SK-N-SH (cell line): ENCODE measurements around the gene NXNL1. TPM values are rescaled to one million over a fixed set of nuclear protein-coding genes. Genes with fewer than 3 reads are reported as not detected.

ENCODE experiments used
- CTCF ChIA-PET: fragments of 300-600, 350-600 bp; formaldehyde crosslinking; extraction: SDS; loops from one replicate; lab custom pipeline; 2021; lab: Yijun Ruan, JAX
- POLR2A ChIA-PET: fragments of 350-600 bp; sonication (Branson Sonifier 250); formaldehyde crosslinking; extraction: SDS; loops from one replicate; lab custom pipeline; 2020; ENCODE audit warnings: antibody characterized with exemption, inconsistent platforms; lab: Yijun Ruan, JAX
- DNase-seq: peaks from one replicate; pipeline ENCODE4 v3.0.0; 2012
- H2AFZ ChIP-seq: fragments of 200-600 bp; sonication (generic); 2 replicates; pipeline ENCODE4 v1.8.1; 2016; ENCODE audit warnings: antibody characterized with exemption, mild to moderate bottlenecking, low read depth
- H3F3A ChIP-seq: fragments of 200-600 bp; sonication (generic); replicated peaks from 2 replicates; pipeline ENCODE3; 2016; ENCODE audit warnings: antibody characterized with exemption, mild to moderate bottlenecking; ENCODE audit not compliant: insufficient read depth
- H3K27ac ChIP-seq, 2 experiments: fragments of 200-500 bp in 1 of 2; fragments of 200-600 bp in 1 of 2; sonication (Bioruptor generic) in 1 of 2; sonication (generic), shearing (Covaris generic) in 1 of 2; 2 replicates each; pipeline versions ENCODE4 v1.5.1 to v1.6.1; 2014 to 2016; ENCODE audit warnings: low read depth in 2 of 2, inconsistent platforms in 1 of 2, low read length in 1 of 2, mild to moderate bottlenecking in 1 of 2, mixed read lengths in 1 of 2
- H3K27me3 ChIP-seq: fragments of 200-600 bp; sonication (generic), shearing (Covaris generic); 2 replicates; pipeline ENCODE4 v1.6.1; 2016; ENCODE audit warnings: mixed run types; ENCODE audit not compliant: insufficient read depth
- H3K36me3 ChIP-seq, 2 experiments: fragments of 200-500 bp in 1 of 2; fragments of 200-600 bp in 1 of 2; sonication (Bioruptor generic) in 1 of 2; sonication (generic) in 1 of 2; replicated peaks in 1 of 2; 2 replicates each; pipeline versions ENCODE3 to v1.5.1; 2014 to 2016; ENCODE audit warnings: low read length in 1 of 2, mild to moderate bottlenecking in 1 of 2; ENCODE audit not compliant: insufficient read depth in 2 of 2, control insufficient read depth in 1 of 2
- H3K4me1 ChIP-seq, 2 experiments: fragments of 200-500 bp in 1 of 2; fragments of 200-600 bp in 1 of 2; sonication (Bioruptor generic) in 1 of 2; sonication (generic), shearing (Covaris generic) in 1 of 2; 2 replicates each; pipeline versions ENCODE4 v1.5.1 to v1.6.1; 2014 to 2016; ENCODE audit warnings: low read depth in 1 of 2, low read length in 1 of 2, mixed run types in 1 of 2; ENCODE audit not compliant: insufficient read depth in 2 of 2, control insufficient read depth in 1 of 2
- H3K4me2 ChIP-seq: fragments of 200-600 bp; sonication (generic), shearing (Covaris generic); 2 replicates; pipeline ENCODE4 v1.6.1; 2017; ENCODE audit warnings: mixed run types
- H3K4me3 ChIP-seq, 2 experiments: fragments of 200-500 bp in 1 of 2; fragments of 200-600 bp in 1 of 2; sonication (Bioruptor generic) in 1 of 2; sonication (generic), shearing (Covaris generic) in 1 of 2; 2 replicates each; pipeline versions ENCODE4 v1.5.1 to v1.8.1; 2014 to 2016; ENCODE audit warnings: low read depth in 2 of 2, inconsistent platforms in 1 of 2, low read length in 1 of 2, mild to moderate bottlenecking in 1 of 2, mixed read lengths in 1 of 2, moderate library complexity in 1 of 2
- H3K79me2 ChIP-seq: fragments of 200-600 bp; sonication (generic); 2 replicates; pipeline ENCODE4 v1.8.1; 2017; ENCODE audit warnings: mild to moderate bottlenecking; ENCODE audit not compliant: insufficient read depth
- H3K9ac ChIP-seq: fragments of 200-600 bp; sonication (generic); 2 replicates; pipeline ENCODE4 v1.6.1; 2017; ENCODE audit warnings: mixed run types
- H3K9me2 ChIP-seq: fragments of 200-600 bp; sonication (generic); 2 replicates; pipeline ENCODE4 v1.6.1; 2017; ENCODE audit warnings: mixed run types
- H3K9me3 ChIP-seq: fragments of 200-600 bp; sonication (generic); 2 replicates; pipeline ENCODE4 v1.6.1; 2017; ENCODE audit warnings: mixed run types, mild to moderate bottlenecking, moderate library complexity
- H4K20me1 ChIP-seq: fragments of 200-600 bp; sonication (generic); 2 replicates; pipeline ENCODE4 v1.6.1; 2017; ENCODE audit warnings: mild to moderate bottlenecking, mixed run types; ENCODE audit not compliant: insufficient read depth
- CHD2 ChIP-seq: fragments of 150-350 bp; IDR thresholded peaks from 2 replicates; pipeline ENCODE4 v1.6.1; 2018; ENCODE audit warnings: low read length; ENCODE audit not compliant: partially characterized antibody
- ELF1 ChIP-seq: IDR thresholded peaks from 2 replicates; pipeline ENCODE4 v1.4.0; 2012
- FOSL2 ChIP-seq: IDR thresholded peaks from 2 replicates; pipeline ENCODE4 v1.4.0; 2012; ENCODE audit warnings: low read depth, mild to moderate bottlenecking, moderate library complexity, borderline replicate concordance
- FOXJ3 ChIP-seq: sonication (generic); formaldehyde crosslinking; IDR thresholded peaks from 2 replicates; pipeline ENCODE4 v1.5.1; 2020; ENCODE audit warnings: mild to moderate bottlenecking, missing genetic modification reagents
- GATA2 ChIP-seq: sonication (generic); formaldehyde crosslinking; IDR thresholded peaks from 2 replicates; pipeline ENCODE4 v1.5.0; 2020; ENCODE audit warnings: mild to moderate bottlenecking, missing genetic modification reagents
- MEF2A ChIP-seq: IDR thresholded peaks from 2 replicates; pipeline ENCODE4 v1.4.0; 2012; ENCODE audit warnings: low read depth, borderline replicate concordance
- POLR2AphosphoS5 ChIP-seq: IDR thresholded peaks from 2 replicates; pipeline ENCODE4 v1.6.1; 2012; ENCODE audit warnings: low read depth, low read length
- RAD21 ChIP-seq: IDR thresholded peaks from 2 replicates; pipeline ENCODE4 v1.6.1; 2012; ENCODE audit warnings: mild to moderate bottlenecking, low read length
- RCOR1 ChIP-seq: fragments of 150-350 bp; IDR thresholded peaks from 2 replicates; pipeline ENCODE4 v1.6.1; 2017; ENCODE audit warnings: antibody characterized with exemption, low read length
- RFX5 ChIP-seq: IDR thresholded peaks from 2 replicates; pipeline ENCODE4 v1.6.1; 2012; ENCODE audit warnings: mild to moderate bottlenecking, improper control_type of control experiment, low read length
- RXRA ChIP-seq: IDR thresholded peaks from 2 replicates; pipeline ENCODE4 v1.4.0; 2012; ENCODE audit warnings: low read depth, mild to moderate bottlenecking, borderline replicate concordance
- SIN3A ChIP-seq: IDR thresholded peaks from 2 replicates; pipeline ENCODE4 v1.6.1; 2012; ENCODE audit warnings: low read depth, mild to moderate bottlenecking, low read length, moderate library complexity, borderline replicate concordance
- SMC3 ChIP-seq: IDR thresholded peaks from 2 replicates; pipeline ENCODE4 v1.6.1; 2012; ENCODE audit warnings: low read depth, low read length, improper control_type of control experiment
- TCF12 ChIP-seq: IDR thresholded peaks from 2 replicates; pipeline ENCODE4 v1.4.0; 2012
- ZBTB33 ChIP-seq: IDR thresholded peaks from 2 replicates; pipeline ENCODE4 v1.4.0; 2012; ENCODE audit warnings: low read depth, borderline replicate concordance
- WGBS: methylation state at CpG from one replicate; pipeline ENCODE4 v1.1.6; 2017; ENCODE audit warnings: low lambda C conversion rate; 5-methylcytosine and 5-hydroxymethylcytosine counted together
- polyA plus RNA-seq, 3 experiments: library from polyadenylated mRNA; depleted of rRNA; stranded (reverse); fragments of >200 nt; gene quantifications; 2 replicates each; pipeline ENCODE4 v1.2.3, GENCODE V29; 2012

NXNL1 gene
- polyA plus RNA-seq, 1 of the 3 experiments (the other 2 are of a cell fraction), result not detected

GRCh38 chr19:17431417-17431816, 29.3 kb downstream of the NXNL1 start:
- DNase-seq, result no peak
- Histone ChIP-seq H3K4me1 (no peaks in the 10 kb centered on the region), H2AFZ (no peak overlapping the region), H3K4me2 (no peak overlapping the region), H3K36me3 (no peaks in the 10 kb centered on the region), H3K4me3 (no peak overlapping the region), H3K27ac (no peak overlapping the region), H3F3A (no peaks in the 10 kb centered on the region), H4K20me1 (no peaks in the 10 kb centered on the region), H3K27me3 (no peaks in the 10 kb centered on the region), H3K9ac (no peak overlapping the region), H3K79me2 (no peaks in the 10 kb centered on the region), H3K9me2 (no peaks in the 10 kb centered on the region), H3K9me3 (no peaks in the 10 kb centered on the region)
- WGBS, result 85% methylated on average over 7 of the region's 7 CpGs
- CTCF ChIA-PET, result interaction anchor here (1.0 to 1.9 kb wide), 3 partner anchors 10 to 142 kb away, joined by 3 to 4 read pairs (median 4); no protein-coding TSS in a partner anchor
- POLR2A ChIA-PET, result no interaction called here
- TF ChIP-seq RFX5 (no peak), RAD21 (no peak), SMC3 (no peak), MEF2A (no peak), POLR2AphosphoS5 (no peak), FOSL2 (no peak), RXRA (no peak), SIN3A (no peak), ZBTB33 (no peak)

GRCh38 chr19:17429641-17430113, 31.0 kb downstream of the NXNL1 start:
- H3K27ac ChIP-seq, result no peak overlapping the region
- H3K4me1 ChIP-seq, result no peaks in the 10 kb centered on the region; a peak in 1 of 4 replicates
- ChIA-PET CTCF (interaction anchor here (1.0 to 2.9 kb wide), 4 partner anchors 10 to 44 kb away, joined by 3 to 11 read pairs (median 4); partner anchors contain the start of gene MVB12A), POLR2A (no interaction called here)
- no peak overlapping the region for H3K4me2 ChIP-seq
- H3K36me3 ChIP-seq, result no peaks in the 10 kb centered on the region
- H4K20me1 ChIP-seq, result no peaks in the 10 kb centered on the region
- 87% methylated on average over 11 of the region's 17 CpGs for WGBS
- no peak overlapping the region for H3K9ac ChIP-seq
- peaks cover 4% of the 10 kb centered on the region for H3F3A ChIP-seq
- H2AFZ ChIP-seq, result no peak overlapping the region
- H3K79me2 ChIP-seq, result no peaks in the 10 kb centered on the region
- H3K9me2 ChIP-seq, result no peaks in the 10 kb centered on the region
- no peak for DNase-seq
- H3K4me3 ChIP-seq, result no peak overlapping the region
- H3K27me3 ChIP-seq, result no peaks in the 10 kb centered on the region
- TF ChIP-seq TCF12 (no peak), RFX5 (no peak), GATA2 (CRISPR knock-in tag) (no peak), ZBTB33 (no peak), FOXJ3 (no peak), CHD2 (no peak), RCOR1 (no peak), ELF1 (no peak), RXRA (no peak), POLR2AphosphoS5 (no peak)
- H3K9me3 ChIP-seq, result no peaks in the 10 kb centered on the region
